GM04504 (cell line): ENCODE measurements around the gene YARS1.
"Not testable (repeated sequence)": the region's sequence is repeated elsewhere in the genome, so short reads cannot be mapped to it uniquely, and the experiment has no call there.

Experiments used
- DNase-seq: peaks from one replicate; pipeline ENCODE4 v3.0.0-alpha.2; 2012; ENCODE audit warnings: low read depth

The YARS1 gene

DNA sequence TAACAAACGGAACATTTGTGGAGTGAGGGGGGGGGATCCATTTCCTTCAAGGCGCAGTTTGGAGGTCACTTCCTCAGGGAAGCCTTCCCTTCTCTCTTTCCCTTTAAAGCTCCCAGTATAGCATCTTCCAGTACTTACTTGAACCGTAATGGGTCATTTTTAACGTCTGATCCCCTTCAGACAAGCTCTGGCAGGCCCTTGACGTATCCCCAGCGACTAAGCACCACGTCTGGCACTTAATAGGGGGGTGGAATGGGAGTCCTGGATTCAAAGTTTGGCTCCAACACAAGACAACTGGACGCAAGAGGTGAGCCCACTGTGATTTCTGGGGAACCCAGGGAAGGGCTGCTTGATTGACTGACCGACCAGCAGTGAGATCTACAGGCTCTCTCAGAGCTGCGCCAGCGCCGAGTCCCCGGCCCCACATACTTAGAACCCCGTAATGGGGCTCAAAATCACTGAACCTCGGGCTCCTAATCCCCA, 441 bp downstream of the YARS1 start:
- DNase-seq: no peak

GRCh38 chr1:32813941-32814739, 3.0 kb downstream of the YARS1 start:
- DNase-seq: no peak

GRCh38 chr1:32811917-32812316, 5.2 kb downstream of the YARS1 start:
- DNase-seq: no peak

GRCh38 chr1:32811265-32811664, 5.9 kb downstream of the YARS1 start:
- DNase-seq: no peak

- no peak for DNase-seq
Measured at GRCh38 chr1:32810358-32810757, 6.8 kb downstream of the YARS1 start.

- DNase-seq: no peak
Measured at GRCh38 chr1:32808580-32808979, 8.6 kb downstream of the YARS1 start.

DNA sequence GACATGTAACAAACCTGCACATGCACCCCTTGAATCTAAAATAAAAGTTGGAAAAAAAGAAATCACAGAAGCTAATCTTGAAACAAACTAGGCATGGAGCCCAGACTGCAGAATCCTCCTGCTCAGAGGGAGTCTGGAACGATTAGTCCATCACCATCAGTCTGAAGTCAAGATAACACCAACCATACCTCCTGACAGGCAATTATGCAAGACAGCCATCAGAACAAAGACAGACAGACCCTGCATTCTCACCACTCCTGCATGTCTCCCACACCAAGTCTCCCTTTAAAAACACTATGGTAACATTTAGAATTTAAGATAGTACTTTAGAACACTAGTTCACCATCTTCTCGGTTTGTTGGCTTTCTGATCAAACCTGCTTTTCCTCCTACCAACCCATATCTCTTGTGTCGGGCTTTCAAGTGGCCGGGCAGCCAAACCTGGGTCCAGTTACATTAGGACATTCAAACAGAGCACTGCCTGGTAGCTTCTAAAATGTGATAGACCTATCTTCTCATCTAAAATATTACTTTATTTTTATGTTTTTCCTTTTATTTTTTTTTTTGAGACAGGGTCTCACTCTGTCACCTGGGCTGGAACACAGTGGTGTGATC, 10.1 kb downstream of the YARS1 start:
- DNase-seq: no peak

DNA sequence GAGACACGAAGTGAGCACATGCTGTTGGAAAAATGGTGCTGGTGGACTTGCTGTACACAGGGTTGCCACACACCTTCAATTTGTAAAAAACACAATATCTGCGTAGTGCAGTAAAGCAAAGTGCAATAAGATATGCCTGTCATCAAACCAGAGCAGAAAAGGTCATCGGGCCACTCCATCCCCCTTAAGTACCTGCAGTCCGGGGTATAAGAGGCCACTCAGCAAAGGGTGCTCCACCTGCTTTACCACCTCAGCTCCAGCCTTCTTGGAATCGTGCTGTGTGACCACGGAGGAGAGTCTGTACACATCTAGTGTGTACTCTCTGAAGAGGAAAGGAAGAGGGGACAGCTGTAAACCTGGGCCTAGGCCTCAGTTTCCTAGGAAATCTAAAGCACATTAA, 10.9 kb downstream of the YARS1 start:
- DNase-seq: no peak

- not testable (repeated sequence) for DNase-seq
Measured at GRCh38 chr1:32804460-32804859, 12.7 kb downstream of the YARS1 start.

GRCh38 chr1:32801096-32801715, 16.0 kb downstream of the YARS1 start:
- no peak for DNase-seq

GRCh38 chr1:32798679-32799416, 18.3 kb downstream of the YARS1 start:
- no peak for DNase-seq

DNA sequence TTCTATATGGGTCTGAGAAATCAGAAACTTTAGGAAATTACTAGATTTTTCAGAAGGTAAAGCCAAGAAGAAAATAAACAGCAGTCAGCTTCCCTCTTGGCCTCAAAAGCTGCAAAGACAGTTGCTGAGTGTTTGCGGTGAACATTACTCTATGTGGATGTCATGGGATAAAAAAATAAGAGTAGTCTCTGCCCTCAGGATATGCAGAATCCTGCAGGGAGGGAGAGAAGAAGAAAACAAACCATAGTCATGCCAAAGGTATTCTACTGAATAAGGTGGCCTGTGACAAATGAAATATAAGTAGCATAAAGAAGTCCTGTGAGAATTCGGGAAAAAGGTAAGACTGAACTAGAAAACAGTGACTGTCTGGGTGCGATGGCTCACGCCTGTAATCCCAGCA, 19.0 kb downstream of the YARS1 start:
- no peak for DNase-seq

GRCh38 chr1:32797456-32797855, 19.7 kb downstream of the YARS1 start:
- DNase-seq: no peak

DNA sequence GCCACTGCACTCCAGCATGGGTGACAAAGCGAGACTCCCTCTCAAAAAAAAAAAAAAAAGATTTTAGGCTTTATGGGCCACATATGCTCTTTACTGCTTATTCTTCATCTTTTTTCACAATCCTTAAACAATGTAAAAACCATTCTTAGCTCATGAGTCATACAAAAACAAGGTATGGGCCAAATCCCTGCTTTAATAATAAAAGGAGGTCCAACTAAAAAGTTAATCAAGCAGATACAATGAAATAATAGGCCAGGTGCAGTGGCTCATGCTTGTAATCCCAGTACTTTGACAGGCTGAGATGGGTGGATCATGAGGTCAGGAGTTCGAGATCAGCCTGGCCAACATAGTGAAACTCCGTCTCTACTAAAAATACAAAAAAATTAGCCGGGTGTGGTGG, 21.4 kb downstream of the YARS1 start:
- not testable (repeated sequence) for DNase-seq

DNA sequence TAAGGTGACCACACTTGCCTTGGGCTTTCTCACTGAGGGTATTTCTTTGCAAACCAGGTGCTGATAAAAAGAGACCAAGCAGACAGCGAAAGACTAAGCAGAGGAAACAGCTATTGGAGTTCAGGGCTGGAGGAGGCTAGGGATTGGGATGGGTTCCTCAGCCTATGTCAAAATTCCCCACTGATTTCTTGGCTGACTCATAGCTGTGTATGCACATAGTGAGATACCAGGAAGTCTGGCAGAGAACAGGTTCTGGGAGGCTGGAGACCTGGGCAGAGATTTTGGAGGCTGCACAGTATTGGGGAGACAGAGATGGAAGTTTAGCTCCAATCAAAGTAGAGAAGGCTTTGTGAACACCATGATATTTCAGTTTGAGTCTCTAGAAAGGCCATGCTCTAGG, 25.3 kb downstream of the YARS1 start:
- DNase-seq: no peak

- peak; percentile 70 for DNase-seq
Measured at GRCh38 chr1:32789356-32789755, 27.8 kb downstream of the YARS1 start.

DNA sequence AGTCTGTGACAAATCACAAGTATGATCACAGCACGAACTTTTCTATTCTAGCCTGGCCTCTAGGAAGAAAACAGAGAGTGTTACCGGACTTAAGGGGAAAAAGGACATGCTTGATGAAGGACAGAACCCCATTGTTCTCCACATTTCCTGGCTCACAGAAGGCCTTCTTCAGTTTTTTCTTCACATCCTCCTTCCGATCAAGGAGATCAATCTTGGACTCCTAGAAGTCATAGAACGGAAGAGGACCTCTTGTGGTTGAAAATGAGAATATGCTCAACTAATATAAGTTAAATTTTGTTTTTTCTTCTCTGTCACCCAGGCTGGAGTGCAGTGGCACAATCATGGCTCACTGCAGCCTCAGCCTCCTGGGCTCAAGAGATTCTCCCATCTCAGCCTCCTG, 30.3 kb downstream of the YARS1 start:
- no peak for DNase-seq

GRCh38 chr1:32784817-32785216, 32.3 kb downstream of the YARS1 start:
- no peak for DNase-seq

DNA sequence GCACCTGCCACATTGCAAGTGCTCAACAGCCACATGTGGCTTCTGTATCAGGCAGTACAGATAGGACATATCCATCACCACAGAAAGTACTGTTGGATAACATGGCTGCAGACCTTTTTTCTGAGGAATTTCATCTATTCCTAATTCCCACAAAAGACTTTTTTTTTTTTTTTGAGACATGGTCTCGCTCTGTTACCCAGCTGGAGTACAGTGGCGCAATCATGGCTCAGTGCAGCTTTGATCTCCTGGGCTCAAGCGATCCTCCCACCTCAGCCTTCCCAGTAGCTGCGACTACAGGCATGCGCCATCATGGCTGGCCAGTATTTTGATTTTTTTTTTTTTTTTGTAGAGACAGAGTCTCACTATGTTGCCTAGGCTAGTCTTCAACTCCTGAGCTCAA, 33.3 kb downstream of the YARS1 start:
- no peak for DNase-seq

- DNase-seq: no peak
Measured at GRCh38 chr1:32782086-32782485, 35.1 kb downstream of the YARS1 start.

- no peak for DNase-seq
Measured at GRCh38 chr1:32780628-32781234, 36.4 kb downstream of the YARS1 start.

GRCh38 chr1:32780005-32780404, 37.2 kb downstream of the YARS1 start:
- DNase-seq: no peak
